GM18498 (cell line): Measurements from ENCODE around the gene DGKI.
"Not testable (repeated sequence)": the region's sequence is repeated elsewhere in the genome, so short reads cannot be mapped to it uniquely, and the experiment has no call there.

ENCODE experiments used
- ATAC-seq: cut with Tn5 transposase; IDR thresholded peaks from one replicate; pipeline ENCODE4 v1.9.1; 2021; ENCODE audit warnings: mild to moderate bottlenecking, moderate library complexity; ENCODE audit not compliant: unreplicated experiment

The DGKI gene

GRCh38 chr7:137836541-137836940, 10.2 kb downstream of the DGKI start:
- ATAC-seq, result no peak

GRCh38 chr7:137836113-137836509, 10.7 kb downstream of the DGKI start:
- ATAC-seq, result no peak

GRCh38 chr7:137835486-137836112, 11.2 kb downstream of the DGKI start:
- ATAC-seq, result no peak

GRCh38 chr7:137834552-137834951, 12.2 kb downstream of the DGKI start:
- ATAC-seq, result no peak

GRCh38 chr7:137832990-137833389, 13.8 kb downstream of the DGKI start:
- ATAC-seq, result not testable (repeated sequence)

GRCh38 chr7:137832382-137832781, 14.4 kb downstream of the DGKI start:
- ATAC-seq, result no peak

- not testable (repeated sequence) for ATAC-seq
These were observed 15.2 kb downstream of the DGKI start for GRCh38 chr7:137831555-137831954.

- ATAC-seq, result no peak
These were observed 17.3 kb downstream of the DGKI start for GRCh38 chr7:137829337-137829992.

- no peak for ATAC-seq
These were observed 18.3 kb downstream of the DGKI start for GRCh38 chr7:137828456-137828855.

- no peak for ATAC-seq
These were observed 21.3 kb downstream of the DGKI start for GRCh38 chr7:137825489-137825888.

- ATAC-seq, result peak; percentile 61
These were observed 25.9 kb downstream of the DGKI start for GRCh38 chr7:137820677-137821420.

GRCh38 chr7:137820156-137820555, 26.6 kb downstream of the DGKI start:
- ATAC-seq, result no peak

- no peak for ATAC-seq
These were observed 28.7 kb downstream of the DGKI start for GRCh38 chr7:137818036-137818435.

- no peak for ATAC-seq
These were observed 30.0 kb downstream of the DGKI start for GRCh38 chr7:137816696-137817320.

- no peak for ATAC-seq
These were observed 33.2 kb downstream of the DGKI start for GRCh38 chr7:137813541-137813940.

GRCh38 chr7:137810248-137810647, 36.5 kb downstream of the DGKI start:
- no peak for ATAC-seq

GRCh38 chr7:137804836-137805235, 41.9 kb downstream of the DGKI start:
- ATAC-seq, result no peak

GRCh38 chr7:137801491-137801890, 45.3 kb downstream of the DGKI start:
- ATAC-seq, result no peak

GRCh38 chr7:137801003-137801402, 45.8 kb downstream of the DGKI start:
- ATAC-seq, result no peak

- ATAC-seq, result peak; percentile 94
These were observed 48.6 kb downstream of the DGKI start for GRCh38 chr7:137798073-137798763.

GRCh38 chr7:137795211-137795610, 51.6 kb downstream of the DGKI start:
- ATAC-seq, result no peak
